ENCODE results near the gene PLEKHA7. TPM values are rescaled to one million over a fixed set of nuclear protein-coding genes. Genes with fewer than 3 reads are reported as not detected.

Gene PLEKHA7
- total RNA-seq, 1 experiment from 2014 or later: 1.7 TPM

DNA sequence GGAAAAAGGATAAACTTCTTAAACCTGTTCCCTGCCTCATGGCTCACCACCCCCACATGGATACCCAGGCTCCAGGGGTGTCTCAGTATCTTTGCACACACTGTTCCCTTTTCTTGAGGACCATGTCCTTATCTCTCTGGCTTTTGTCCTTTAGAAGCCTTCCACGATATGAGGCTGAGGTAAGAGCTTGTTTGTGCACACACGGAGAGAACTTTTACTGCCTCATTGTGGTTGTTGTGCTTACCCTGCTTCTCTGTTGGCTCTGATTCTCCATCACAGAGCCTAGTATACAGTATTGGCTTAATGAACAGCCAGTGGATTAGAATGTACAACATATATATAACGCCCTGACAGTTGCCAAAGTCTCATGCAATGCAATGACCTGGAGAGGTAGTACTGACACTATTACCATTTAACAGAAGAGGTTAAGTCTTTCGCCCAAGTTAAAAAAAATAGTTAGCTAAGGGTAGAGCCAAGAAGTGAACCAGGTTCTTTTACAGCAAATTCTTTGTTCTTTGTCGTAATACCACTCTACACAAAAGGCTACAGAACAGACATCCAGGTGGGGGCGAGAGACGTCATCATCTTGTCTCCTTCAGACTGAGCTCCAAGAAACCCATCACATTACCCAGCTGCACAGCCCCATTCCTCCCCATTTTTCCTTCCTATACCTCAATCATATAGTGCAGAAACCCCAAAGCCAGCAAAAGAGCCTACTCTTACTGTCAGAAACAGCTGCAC is 117.3 kb downstream of the PLEKHA7 start:
- Histone ChIP-seq H3K4me3 (ENCODE audit: low read depth, low read length, poor library complexity, severe bottlenecking) (no peak overlapping the region), H3K36me3 (ENCODE audit: insufficient read depth, low read length, poor library complexity, severe bottlenecking) (no peaks in the 10 kb centered on the region), H3K27ac (ENCODE audit: low read depth, low read length, poor library complexity, severe bottlenecking) (no peak overlapping the region), H3K4me1 (ENCODE audit: insufficient read depth, low read length, poor library complexity, severe bottlenecking) (peaks cover 28% of the 10 kb centered on the region), H3K9me3 (ENCODE audit: low read depth, low read length, poor library complexity, severe bottlenecking) (no peaks in the 10 kb centered on the region), H3K27me3 (replicated peaks; ENCODE audit: insufficient read depth, low read depth, low read length, poor library complexity) (no peaks in the 10 kb centered on the region)
- TF ChIP-seq CTCF (conservative IDR thresholded peaks at IDR 0.05; ENCODE audit: low read depth, low read length): no peak
- no peak for TF ChIP-seq EZH2 (IDR thresholded peaks at IDR 0.05; ENCODE audit: borderline replicate concordance, low read depth, low read length, poor library complexity, severe bottlenecking)
- ChIA-PET POLR2A (ENCODE audit: low non-redundant PET) (interaction anchor here (0.6 kb wide), 1 partner anchor 150 kb away, joined by 3 read pairs; no protein-coding TSS in a partner anchor), CTCF (no interaction called here)
- DNase-seq (ENCODE audit: low spot score): no peak
- BruUV-seq (replicated peaks): no TSS peak
- intact Hi-C loops (cut with micrococcal nuclease; ENCODE audit: unreplicated experiment): loop anchor here (5.0 kb wide), 1 partner anchor 75 kb away; no protein-coding TSS in a partner anchor

- H3K36me3 ChIP-seq (ENCODE audit: insufficient read depth, low read length, poor library complexity, severe bottlenecking): no peaks in the 10 kb centered on the region
- BruUV-seq (replicated peaks): no TSS peak
- CTCF ChIA-PET: no interaction called here
- H3K9me3 ChIP-seq (ENCODE audit: low read depth, low read length, poor library complexity, severe bottlenecking): peaks cover 2% of the 10 kb centered on the region
- intact Hi-C loops (cut with micrococcal nuclease; ENCODE audit: unreplicated experiment): loop anchor here (5.0 kb wide), 1 partner anchor 73 kb away; no protein-coding TSS in a partner anchor
- DNase-seq (ENCODE audit: low spot score): no peak
- peaks cover 28% of the 10 kb centered on the region for H3K4me1 ChIP-seq (ENCODE audit: insufficient read depth, low read length, poor library complexity, severe bottlenecking)
- no peak overlapping the region for H3K27ac ChIP-seq (ENCODE audit: low read depth, low read length, poor library complexity, severe bottlenecking)
- TF ChIP-seq CTCF (conservative IDR thresholded peaks at IDR 0.05; ENCODE audit: low read depth, low read length): no peak
- TF ChIP-seq EZH2 (IDR thresholded peaks at IDR 0.05; ENCODE audit: borderline replicate concordance, low read depth, low read length, poor library complexity, severe bottlenecking): no peak
- H3K27me3 ChIP-seq (replicated peaks; ENCODE audit: insufficient read depth, low read depth, low read length, poor library complexity): no peaks in the 10 kb centered on the region
- H3K4me3 ChIP-seq (ENCODE audit: low read depth, low read length, poor library complexity, severe bottlenecking): no peak overlapping the region
- POLR2A ChIA-PET (ENCODE audit: low non-redundant PET): interaction anchor here (0.5 kb wide), 1 partner anchor 10 kb away, joined by 6 read pairs; no protein-coding TSS in a partner anchor
Measured at GRCh38 chr11:16895306-16895705, 118.9 kb downstream of the PLEKHA7 start.

DNA sequence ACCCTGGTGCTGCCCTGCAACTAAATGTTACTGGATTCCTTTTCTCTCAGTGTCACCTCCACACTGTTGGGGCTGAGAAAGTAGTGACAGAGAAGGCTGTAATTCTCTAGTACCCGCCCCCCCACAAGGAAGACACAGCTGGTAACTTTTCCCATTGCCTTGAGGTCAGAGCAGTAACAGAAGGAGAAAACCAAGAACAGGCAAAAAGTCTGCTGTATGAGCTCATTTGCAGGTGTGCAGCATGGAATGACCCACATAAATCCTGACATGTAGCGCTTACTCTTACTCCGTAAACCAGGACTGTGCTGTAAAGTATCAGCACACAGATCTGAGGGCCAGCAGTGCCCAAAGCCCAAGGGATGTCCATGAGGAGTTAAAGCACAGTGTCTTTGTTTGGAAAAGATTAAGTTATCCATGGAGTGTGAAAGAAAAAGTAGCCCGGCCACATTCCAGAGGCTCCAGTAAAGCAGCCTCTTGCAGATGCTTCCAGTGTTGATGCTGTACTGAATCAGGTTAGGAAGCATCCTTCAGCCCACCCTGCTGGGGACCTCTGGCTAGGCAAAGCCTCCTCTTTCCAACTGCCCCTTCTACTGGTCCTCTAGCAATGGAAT is 120.7 kb downstream of the PLEKHA7 start:
- Histone ChIP-seq H3K9me3 (ENCODE audit: low read depth, low read length, poor library complexity, severe bottlenecking) (peaks cover 12% of the 10 kb centered on the region), H3K27me3 (replicated peaks; ENCODE audit: insufficient read depth, low read depth, low read length, poor library complexity) (no peaks in the 10 kb centered on the region), H3K36me3 (ENCODE audit: insufficient read depth, low read length, poor library complexity, severe bottlenecking) (no peaks in the 10 kb centered on the region), H3K27ac (ENCODE audit: low read depth, low read length, poor library complexity, severe bottlenecking) (no peak overlapping the region), H3K4me1 (ENCODE audit: insufficient read depth, low read length, poor library complexity, severe bottlenecking) (peaks cover 20% of the 10 kb centered on the region), H3K4me3 (ENCODE audit: low read depth, low read length, poor library complexity, severe bottlenecking) (no peak overlapping the region)
- intact Hi-C loops (cut with micrococcal nuclease; ENCODE audit: unreplicated experiment): no loop called here
- BruUV-seq (replicated peaks): no TSS peak
- no peak for DNase-seq (ENCODE audit: low spot score)
- CTCF ChIA-PET: no interaction called here
- POLR2A ChIA-PET (ENCODE audit: low non-redundant PET): no interaction called here
- TF ChIP-seq CTCF (conservative IDR thresholded peaks at IDR 0.05; ENCODE audit: low read depth, low read length) (no peak), EZH2 (IDR thresholded peaks at IDR 0.05; ENCODE audit: borderline replicate concordance, low read depth, low read length, poor library complexity, severe bottlenecking) (no peak)
